ENCODE measurements around the gene EPG5. TPM values are rescaled to one million over a fixed set of nuclear protein-coding genes. Genes with fewer than 3 reads are reported as not detected.

EPG5 gene
- total RNA-seq, 1 experiment from 2014 or later = 16.1 TPM

- H2BK20ac ChIP-seq (ENCODE audit: low read depth, low read length, poor library complexity, severe bottlenecking) = no peak overlapping the region
- peaks cover 45% of the 10 kb centered on the region for H3K27me3 Mint-ChIP-seq (ENCODE audit: low read depth)
- H2BK120ac ChIP-seq (ENCODE audit: low read depth, low read length, poor library complexity, severe bottlenecking) = no peak overlapping the region
- H3K9me3 ChIP-seq (ENCODE audit: control insufficient read depth, low read depth, low read length) = no peaks in the 10 kb centered on the region
- peaks cover 28 to 31% of the 10 kb centered on the region in 2 experiments for H3K4me1 Mint-ChIP-seq
- no peak overlapping the region for H2AFZ ChIP-seq (ENCODE audit: low read length)
- no peak overlapping the region for H4K5ac ChIP-seq (ENCODE audit: insufficient read length, low read depth, low read length)
- H3T11ph ChIP-seq (ENCODE audit: low read length) = no peak overlapping the region
- H2BK12ac ChIP-seq (ENCODE audit: insufficient read length, low read depth, low read length) = no peak overlapping the region
- no peak overlapping the region for H3K4me3 Mint-ChIP-seq
- peaks cover 4% of the 10 kb centered on the region; the same call in 1 of the 2 replicates for H3K27me3 ChIP-seq (ENCODE audit: insufficient read depth, low read length)
- no peak overlapping the region for H2BK5ac ChIP-seq (ENCODE audit: insufficient read length, low read length)
- H3K23ac ChIP-seq (ENCODE audit: insufficient read length, low read depth, low read length) = no peak overlapping the region
- no peak overlapping the region for H2AK5ac ChIP-seq (ENCODE audit: insufficient read length, low read length)
- no peak overlapping the region for H3K27ac ChIP-seq (ENCODE audit: insufficient read length, low read depth, low read length)
- no peaks in the 10 kb centered on the region for H3K9me3 Mint-ChIP-seq
- H3K56ac ChIP-seq (ENCODE audit: insufficient read length, low read depth, low read length) = no peak overlapping the region
- H3K4me2 ChIP-seq (ENCODE audit: insufficient read depth, insufficient read length, low read length) = no peak overlapping the region
- no CpG with 5 or more reads among the region's 3 CpGs for WGBS (ENCODE audit: extremely low coverage, insufficient read length, low lambda C conversion rate)
- no peak for DNase-seq
- H3K9ac ChIP-seq (ENCODE audit: extremely low read depth, insufficient read length, low read length) = no peak overlapping the region
- H3K27ac Mint-ChIP-seq = no peak overlapping the region
- TF ChIP-seq, protein P1, sequence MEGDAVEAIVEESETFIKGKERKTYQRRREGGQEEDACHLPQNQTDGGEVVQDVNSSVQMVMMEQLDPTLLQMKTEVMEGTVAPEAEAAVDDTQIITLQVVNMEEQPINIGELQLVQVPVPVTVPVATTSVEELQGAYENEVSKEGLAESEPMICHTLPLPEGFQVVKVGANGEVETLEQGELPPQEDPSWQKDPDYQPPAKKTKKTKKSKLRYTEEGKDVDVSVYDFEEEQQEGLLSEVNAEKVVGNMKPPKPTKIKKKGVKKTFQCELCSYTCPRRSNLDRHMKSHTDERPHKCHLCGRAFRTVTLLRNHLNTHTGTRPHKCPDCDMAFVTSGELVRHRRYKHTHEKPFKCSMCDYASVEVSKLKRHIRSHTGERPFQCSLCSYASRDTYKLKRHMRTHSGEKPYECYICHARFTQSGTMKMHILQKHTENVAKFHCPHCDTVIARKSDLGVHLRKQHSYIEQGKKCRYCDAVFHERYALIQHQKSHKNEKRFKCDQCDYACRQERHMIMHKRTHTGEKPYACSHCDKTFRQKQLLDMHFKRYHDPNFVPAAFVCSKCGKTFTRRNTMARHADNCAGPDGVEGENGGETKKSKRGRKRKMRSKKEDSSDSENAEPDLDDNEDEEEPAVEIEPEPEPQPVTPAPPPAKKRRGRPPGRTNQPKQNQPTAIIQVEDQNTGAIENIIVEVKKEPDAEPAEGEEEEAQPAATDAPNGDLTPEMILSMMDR (conservative IDR thresholded peaks at IDR 0.05) = no peak
- no peak overlapping the region for H4K91ac ChIP-seq (ENCODE audit: insufficient read length, low read depth, low read length)
- H3K4ac ChIP-seq (ENCODE audit: low read depth, low read length) = no peak overlapping the region
- no peaks in the 10 kb centered on the region for H3K36me3 Mint-ChIP-seq (ENCODE audit: insufficient read depth in 1 of 3, low read depth in 3 of 3)
- H2BK15ac ChIP-seq (ENCODE audit: low read depth, low read length) = no peak overlapping the region
- H3K4me1 ChIP-seq (ENCODE audit: insufficient read depth, low read length) = 0 out of 2 replicates have a peak, but pooled peaks cover 4% of the 10 kb centered on the region
- no peaks in the 10 kb centered on the region for H3K79me1 ChIP-seq (ENCODE audit: insufficient read depth, low read depth, low read length, poor library complexity, severe bottlenecking)
- H3K18ac ChIP-seq (ENCODE audit: insufficient read length, low read depth, low read length) = no peak overlapping the region
- H3K14ac ChIP-seq (ENCODE audit: insufficient read depth, low read length) = no peak overlapping the region
- H4K8ac ChIP-seq (replicated peaks; ENCODE audit: insufficient read length, low read depth, low read length) = no peak overlapping the region
- H3K79me2 ChIP-seq (ENCODE audit: insufficient read depth, low read length) = no peaks in the 10 kb centered on the region
- H3K23me2 ChIP-seq (ENCODE audit: insufficient read length, low read depth, low read length, poor library complexity, severe bottlenecking) = no peaks in the 10 kb centered on the region
- no peaks in the 10 kb centered on the region for H4K20me1 ChIP-seq (ENCODE audit: control insufficient read depth, insufficient read depth, insufficient read length)
Observed at GRCh38 chr18:45835057-45835636, 132.0 kb downstream of the EPG5 start.
